T-helper 2 cell treated with Interferon-gamma antibody and Interleukin-4, amounts not matched to agents 5 μg/mL and 100 μg/mL, for 36 hours (primary cell): Measurements from ENCODE around the gene SLC2A1.

Experiments
- DNase-seq: peaks from one replicate; pipeline ENCODE4 v3.0.0; 2021; ENCODE audit warnings: low spot score
- H3K27ac Mint-ChIP-seq: one replicate; pipeline ENCODE4 v1.8.0; 2021; ENCODE audit warnings: mild to moderate bottlenecking, mixed read lengths
- H3K27me3 Mint-ChIP-seq: one replicate; pipeline ENCODE4 v1.8.0; 2021; ENCODE audit warnings: low read depth, mixed read lengths
- H3K36me3 Mint-ChIP-seq: one replicate; pipeline ENCODE4 v1.8.0; 2021; ENCODE audit warnings: low read depth, mixed read lengths
- H3K4me1 Mint-ChIP-seq: one replicate; pipeline ENCODE4 v1.8.0; 2021; ENCODE audit warnings: low read depth, mixed read lengths
- H3K4me3 Mint-ChIP-seq: one replicate; pipeline ENCODE4 v1.8.0; 2022; ENCODE audit warnings: mild to moderate bottlenecking, moderate library complexity, mixed read lengths
- H3K9me3 Mint-ChIP-seq: one replicate; pipeline ENCODE4 v1.8.0; 2021; ENCODE audit warnings: mixed read lengths

Gene SLC2A1

GRCh38 chr1:42960122-42960390 lies 1.4 kb upstream of the SLC2A1 start:
- no peak for DNase-seq
- Mint-ChIP-seq H3K36me3 (peaks cover 23% of the 10 kb centered on the region), H3K27me3 (peaks cover 5% of the 10 kb centered on the region), H3K4me1 (peaks cover 35% of the 10 kb centered on the region), H3K27ac (no peak overlapping the region), H3K4me3 (peak overlapping the region; percentile 15), H3K9me3 (no peaks in the 10 kb centered on the region)

DNA sequence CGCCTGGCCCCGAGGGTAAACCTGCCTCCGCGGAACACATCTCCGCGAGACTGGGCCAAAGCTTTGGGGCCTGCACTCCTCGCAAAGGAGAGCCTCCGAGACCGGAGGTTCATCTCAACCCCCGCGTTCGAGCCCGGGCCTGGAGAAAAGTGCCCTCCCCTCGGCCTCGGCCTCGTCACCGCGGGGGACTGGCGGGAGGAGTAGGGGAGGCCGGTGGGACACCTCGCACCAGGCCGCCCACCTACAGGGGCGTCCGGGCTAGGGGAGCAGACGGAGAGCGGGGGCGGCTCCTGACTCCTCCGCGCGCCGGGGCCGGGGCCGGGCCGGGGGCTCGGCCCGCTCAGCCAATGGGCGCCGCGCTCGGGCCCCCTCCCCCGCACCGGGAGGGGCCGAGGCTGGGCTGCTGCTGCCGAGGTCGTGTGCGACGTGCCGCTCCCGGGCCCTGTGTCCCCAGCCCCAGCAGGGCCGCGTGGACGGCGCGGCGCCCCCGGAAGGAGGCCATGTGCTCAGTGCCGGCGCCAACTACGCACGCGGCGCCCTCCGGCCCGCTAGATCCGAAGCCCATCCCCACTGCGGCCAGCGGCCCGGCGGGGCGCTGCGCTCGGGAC lies 684 bp downstream of the SLC2A1 start:
- DNase-seq: peak; percentile 80
- Mint-ChIP-seq H3K4me1 (peaks cover 44% of the 10 kb centered on the region), H3K27ac (peak overlapping the region; percentile 86), H3K36me3 (peaks cover 41% of the 10 kb centered on the region), H3K27me3 (peaks cover 5% of the 10 kb centered on the region), H3K9me3 (no peaks in the 10 kb centered on the region), H3K4me3 (peak overlapping the region; percentile 90)

- no peak for DNase-seq
- Mint-ChIP-seq H3K9me3 (no peaks in the 10 kb centered on the region), H3K36me3 (peaks cover 45% of the 10 kb centered on the region), H3K4me3 (peak overlapping the region; percentile 90), H3K27ac (peak overlapping the region; percentile 86), H3K27me3 (peaks cover 5% of the 10 kb centered on the region), H3K4me1 (peaks cover 50% of the 10 kb centered on the region)
These were observed 1.3 kb downstream of the SLC2A1 start for GRCh38 chr1:42957229-42957879.

- Mint-ChIP-seq H3K4me1 (peaks cover 53% of the 10 kb centered on the region), H3K27me3 (peaks cover 5% of the 10 kb centered on the region), H3K27ac (peak overlapping the region; percentile 86), H3K36me3 (peaks cover 51% of the 10 kb centered on the region), H3K9me3 (no peaks in the 10 kb centered on the region), H3K4me3 (peak overlapping the region; percentile 90)
- no peak for DNase-seq
These were observed 1.9 kb downstream of the SLC2A1 start for GRCh38 chr1:42956739-42957138.

- peak overlapping the region; percentile 76 for H3K27ac Mint-ChIP-seq
- DNase-seq: no peak
- no peaks in the 10 kb centered on the region for H3K9me3 Mint-ChIP-seq
- H3K27me3 Mint-ChIP-seq: peaks cover under 1% of the 10 kb centered on the region
- peak overlapping the region; percentile 79 for H3K4me3 Mint-ChIP-seq
- H3K36me3 Mint-ChIP-seq: peaks cover 61% of the 10 kb centered on the region
- peaks cover 53% of the 10 kb centered on the region for H3K4me1 Mint-ChIP-seq
These were observed 3.2 kb downstream of the SLC2A1 start for GRCh38 chr1:42955311-42956063.

DNA sequence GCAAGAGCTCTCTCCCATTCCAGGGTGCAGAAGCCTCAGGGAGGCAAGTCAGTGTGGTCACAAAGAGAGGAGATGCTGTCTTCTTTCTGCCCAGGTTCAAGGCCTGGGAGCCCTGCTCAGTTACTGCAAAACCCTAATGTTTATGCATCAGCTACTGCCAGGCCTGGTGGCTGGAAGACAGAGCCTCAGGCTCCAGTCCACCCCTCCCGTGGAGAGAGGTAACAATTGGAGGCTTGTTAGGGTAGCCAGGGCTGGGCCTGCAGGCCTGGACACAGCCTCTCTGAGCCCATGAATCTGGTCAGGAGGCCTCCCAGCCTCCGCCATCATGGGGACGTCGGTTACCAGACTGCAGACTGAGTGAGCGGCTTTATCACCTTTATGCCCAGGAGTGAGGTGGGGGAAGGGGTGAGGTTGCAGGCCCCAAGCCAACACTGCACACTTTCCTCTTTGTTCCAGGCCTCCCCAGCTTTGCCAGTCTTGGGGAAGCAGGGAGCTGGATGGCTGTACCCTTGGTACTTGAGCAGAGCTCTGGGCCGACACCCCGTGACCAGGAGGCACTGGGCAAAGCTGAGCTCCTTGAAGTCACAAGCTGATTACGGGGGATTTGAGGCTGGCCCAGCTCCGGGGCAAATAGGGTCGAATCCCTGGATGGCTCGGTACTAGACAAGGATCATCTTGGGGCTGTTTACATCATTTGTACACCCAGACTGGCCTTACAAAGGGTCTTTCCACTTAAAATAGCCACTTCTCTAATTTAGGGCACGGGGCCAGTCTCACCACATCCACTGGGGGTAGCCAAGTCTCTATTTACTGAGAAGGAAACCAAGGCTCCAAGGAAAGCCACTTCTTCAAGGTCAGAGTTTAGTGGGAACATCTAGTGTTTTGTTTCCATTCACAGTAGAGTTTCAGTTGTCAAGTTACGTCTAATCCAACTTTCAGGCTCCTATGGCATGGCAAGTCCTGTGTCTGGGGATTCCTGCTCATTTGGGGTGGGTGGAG lies 5.2 kb downstream of the SLC2A1 start:
- Mint-ChIP-seq H3K4me1 (peaks cover 65% of the 10 kb centered on the region), H3K4me3 (peak overlapping the region; percentile 79), H3K27me3 (no peaks in the 10 kb centered on the region), H3K27ac (peak overlapping the region; percentile 85), H3K9me3 (no peaks in the 10 kb centered on the region), H3K36me3 (peaks cover 70% of the 10 kb centered on the region)
- DNase-seq: no peak

GRCh38 chr1:42952303-42953001 lies 6.2 kb downstream of the SLC2A1 start:
- Mint-ChIP-seq H3K27ac (peak overlapping the region; percentile 85), H3K4me3 (peak overlapping the region; percentile 79), H3K27me3 (no peaks in the 10 kb centered on the region), H3K4me1 (peaks cover 70% of the 10 kb centered on the region), H3K36me3 (peaks cover 76% of the 10 kb centered on the region), H3K9me3 (no peaks in the 10 kb centered on the region)
- DNase-seq: no peak

- peak overlapping the region; percentile 85 for H3K27ac Mint-ChIP-seq
- no peaks in the 10 kb centered on the region for H3K9me3 Mint-ChIP-seq
- no peaks in the 10 kb centered on the region for H3K27me3 Mint-ChIP-seq
- peaks cover 72% of the 10 kb centered on the region for H3K36me3 Mint-ChIP-seq
- H3K4me3 Mint-ChIP-seq: peak overlapping the region; percentile 79
- peaks cover 77% of the 10 kb centered on the region for H3K4me1 Mint-ChIP-seq
- no peak for DNase-seq
These were observed 7.1 kb downstream of the SLC2A1 start for GRCh38 chr1:42951588-42951987.

GRCh38 chr1:42950116-42950481 lies 8.6 kb downstream of the SLC2A1 start:
- H3K4me1 Mint-ChIP-seq: peaks cover 83% of the 10 kb centered on the region
- no peak for DNase-seq
- peak overlapping the region; percentile 90 for H3K27ac Mint-ChIP-seq
- peaks cover 67% of the 10 kb centered on the region for H3K36me3 Mint-ChIP-seq
- peak overlapping the region; percentile 79 for H3K4me3 Mint-ChIP-seq
- no peaks in the 10 kb centered on the region for H3K9me3 Mint-ChIP-seq
- no peaks in the 10 kb centered on the region for H3K27me3 Mint-ChIP-seq

DNA sequence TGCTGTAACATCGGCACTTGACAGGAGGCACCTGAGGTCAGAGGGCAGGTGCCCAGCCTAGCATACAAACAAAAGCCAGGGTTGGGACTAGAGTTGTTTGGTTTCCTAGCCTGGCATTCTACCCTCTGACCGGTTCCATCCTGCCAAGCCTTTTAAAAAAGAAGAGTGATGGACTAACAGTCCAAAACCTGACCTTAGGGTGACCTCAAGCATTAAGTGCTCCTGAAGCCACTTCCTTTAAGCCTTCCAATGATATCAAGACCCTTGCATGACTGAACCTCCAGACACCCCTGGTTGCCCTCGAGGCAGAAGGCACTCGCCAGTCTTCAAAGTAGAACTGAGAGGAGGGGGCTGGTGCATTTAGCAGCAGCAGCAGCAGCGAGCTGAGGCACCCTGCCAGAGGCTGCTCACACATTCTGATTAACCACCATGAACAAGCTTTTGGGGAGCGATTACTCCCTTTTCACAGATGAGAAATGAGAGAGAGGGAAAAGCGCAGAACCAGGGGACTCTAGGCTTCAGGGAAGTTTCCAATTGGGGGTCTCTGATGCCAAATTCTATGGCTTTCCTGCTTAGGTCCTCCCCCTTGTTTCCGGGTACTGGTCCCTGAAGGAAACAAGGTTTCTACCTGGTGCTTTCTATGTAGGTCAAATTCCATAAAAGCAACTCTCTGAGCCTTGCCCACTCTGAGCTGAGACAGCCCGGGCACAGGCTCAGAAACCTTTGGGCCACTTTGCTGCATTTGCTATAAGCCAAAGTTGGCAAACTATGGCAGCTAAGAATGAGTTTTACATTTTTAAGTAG lies 9.2 kb downstream of the SLC2A1 start:
- H3K27me3 Mint-ChIP-seq: no peaks in the 10 kb centered on the region
- DNase-seq: no peak
- peak overlapping the region; percentile 79 for H3K4me3 Mint-ChIP-seq
- peaks cover 65% of the 10 kb centered on the region for H3K36me3 Mint-ChIP-seq
- H3K27ac Mint-ChIP-seq: peak overlapping the region; percentile 90
- H3K9me3 Mint-ChIP-seq: no peaks in the 10 kb centered on the region
- peaks cover 83% of the 10 kb centered on the region for H3K4me1 Mint-ChIP-seq

- Mint-ChIP-seq H3K36me3 (peaks cover 60% of the 10 kb centered on the region), H3K4me1 (peaks cover 82% of the 10 kb centered on the region), H3K4me3 (peak overlapping the region; percentile 21), H3K9me3 (no peaks in the 10 kb centered on the region), H3K27ac (peak overlapping the region; percentile 77), H3K27me3 (no peaks in the 10 kb centered on the region)
- DNase-seq: no peak
These were observed 10.5 kb downstream of the SLC2A1 start for GRCh38 chr1:42947965-42948732.

DNA sequence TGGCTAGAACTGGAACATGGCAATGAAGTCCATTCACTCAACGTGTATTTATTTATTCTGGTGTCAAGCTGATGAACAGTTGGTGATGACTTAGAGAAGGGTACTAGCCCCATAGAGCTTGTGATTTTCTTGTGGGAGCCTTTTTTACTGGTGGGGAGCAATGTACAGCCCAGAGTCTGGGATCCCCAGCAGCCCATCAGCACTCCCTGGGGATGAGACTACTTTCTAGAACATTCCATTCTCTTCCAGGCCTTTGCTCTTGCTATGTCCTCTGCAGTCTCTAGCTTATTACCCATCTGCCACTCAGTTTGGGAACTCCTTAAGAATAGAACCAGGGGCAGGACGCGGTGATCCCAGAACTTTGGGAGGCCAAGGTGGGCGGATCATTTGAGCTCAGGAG lies 11.6 kb downstream of the SLC2A1 start:
- H3K4me3 Mint-ChIP-seq: peak overlapping the region; percentile 47
- H3K27me3 Mint-ChIP-seq: no peaks in the 10 kb centered on the region
- peaks cover 62% of the 10 kb centered on the region for H3K36me3 Mint-ChIP-seq
- peaks cover 83% of the 10 kb centered on the region for H3K4me1 Mint-ChIP-seq
- no peak for DNase-seq
- H3K27ac Mint-ChIP-seq: peak overlapping the region; percentile 77
- no peaks in the 10 kb centered on the region for H3K9me3 Mint-ChIP-seq
